Smooth muscle cell (in vitro differentiated cells): Measurements from ENCODE around the gene GSX1. TPM values are rescaled to one million over a fixed set of nuclear protein-coding genes. Genes with fewer than 3 reads are reported as not detected.

Experiments used
- DNase-seq: peaks from one replicate; lab custom pipeline; 2025; ENCODE audit not compliant: unreplicated experiment; lab: John Stamatoyannopoulos, UW
- H2AFZ ChIP-seq: fragments of 200-600 bp; sonication (generic); 2 replicates; pipeline ENCODE4 v1.6.0; 2016; ENCODE audit warnings: antibody characterized with exemption, low read depth, mild to moderate bottlenecking
- H3F3A ChIP-seq: fragments of 200-600 bp; sonication (generic); 2 replicates; pipeline ENCODE4 v1.6.0; 2017; ENCODE audit warnings: antibody characterized with exemption, low read depth
- H3K27ac ChIP-seq: fragments of 200-600 bp; sonication (generic); 2 replicates; pipeline ENCODE4 v1.5.1; 2016; ENCODE audit warnings: low read depth, mild to moderate bottlenecking
- H3K27me3 ChIP-seq: fragments of 200-600 bp; sonication (generic); 2 replicates; pipeline ENCODE4 v1.6.1; 2016; ENCODE audit warnings: low read depth, mild to moderate bottlenecking
- H3K36me3 ChIP-seq: fragments of 200-600 bp; sonication (generic); 2 replicates; pipeline ENCODE4 v1.5.1; 2016; ENCODE audit warnings: low read depth
- H3K4me1 ChIP-seq: fragments of 200-600 bp; sonication (generic); 2 replicates; pipeline ENCODE4 v1.5.1; 2016; ENCODE audit warnings: low read depth
- H3K4me2 ChIP-seq: fragments of 200-600 bp; sonication (generic); 2 replicates; pipeline ENCODE4 v1.6.0; 2016; ENCODE audit warnings: mild to moderate bottlenecking
- H3K4me3 ChIP-seq: fragments of 200-600 bp; sonication (generic); 2 replicates; pipeline ENCODE4 v1.5.1; 2016; ENCODE audit warnings: mild to moderate bottlenecking
- H3K79me2 ChIP-seq: fragments of 200-600 bp; sonication (generic); 2 replicates; pipeline ENCODE4 v1.6.0; 2016; ENCODE audit warnings: low read depth, mild to moderate bottlenecking
- H3K9ac ChIP-seq: fragments of 200-600 bp; sonication (generic); 2 replicates; pipeline ENCODE4 v1.6.0; 2016; ENCODE audit warnings: low read depth
- H3K9me3 ChIP-seq: fragments of 200-600 bp; sonication (generic); replicated peaks from 2 replicates; pipeline ENCODE4 v1.5.1; 2016; ENCODE audit warnings: low read depth
- H4K20me1 ChIP-seq: fragments of 200-600 bp; sonication (generic); 2 replicates; pipeline ENCODE4 v1.6.0; 2016; ENCODE audit warnings: low read depth
- CTCF ChIP-seq: fragments of 200-600 bp; sonication (generic); IDR thresholded peaks from 2 replicates; pipeline ENCODE4 v1.5.1; 2017; ENCODE audit warnings: borderline replicate concordance, mild to moderate bottlenecking, antibody characterized with exemption; ENCODE audit not compliant: insufficient read depth, poor library complexity, severe bottlenecking
- WGBS: methylation state at CpG from one replicate; pipeline ENCODE4 v1.1.7; 2016; ENCODE audit warnings: low lambda C conversion rate; 5-methylcytosine and 5-hydroxymethylcytosine counted together
- polyA plus RNA-seq: library from polyadenylated mRNA; unstranded; fragments of >200 nt; fragmentation: Nextera tagmentation; extraction: Ambion mirVana; gene quantifications from 2 replicates; pipeline ENCODE4 v1.2.1, GENCODE V29; 2016
- total RNA-seq: library from RNA; depleted of rRNA; stranded (reverse); fragments of >200 nt; gene quantifications from 2 replicates; pipeline ENCODE4 v1.2.3, GENCODE V29; 2014

GSX1 gene
- total and polyA plus RNA-seq, 2 experiments from 2014 or later = not detected

GRCh38 chr13:27791901-27792392 is 336 bp upstream of the GSX1 start:
- Histone ChIP-seq H3K9me3 (no peaks in the 10 kb centered on the region), H4K20me1 (no peaks in the 10 kb centered on the region), H3K27me3 (peaks cover 100% of the 10 kb centered on the region), H3K27ac (no peak overlapping the region), H3K36me3 (no peaks in the 10 kb centered on the region), H3K79me2 (no peaks in the 10 kb centered on the region), H3K9ac (no peak overlapping the region), H3K4me2 (no peak overlapping the region), H3K4me3 (no peak overlapping the region), H3F3A (no peaks in the 10 kb centered on the region), H2AFZ (no peak overlapping the region), H3K4me1 (peaks cover 8% of the 10 kb centered on the region)
- DNase-seq = no peak
- 22% methylated on average over 22 of the region's 22 CpGs for WGBS
- no peak for TF ChIP-seq CTCF

GRCh38 chr13:27793507-27794367 is 1.5 kb downstream of the GSX1 start:
- Histone ChIP-seq H3K27me3 (peaks cover 100% of the 10 kb centered on the region), H3K27ac (no peak overlapping the region), H3F3A (no peaks in the 10 kb centered on the region), H3K4me1 (peaks cover 12% of the 10 kb centered on the region), H3K4me3 (no peak overlapping the region), H3K9me3 (no peaks in the 10 kb centered on the region), H3K4me2 (no peak overlapping the region), H3K36me3 (no peaks in the 10 kb centered on the region), H4K20me1 (no peaks in the 10 kb centered on the region), H3K79me2 (no peaks in the 10 kb centered on the region), H3K9ac (no peak overlapping the region), H2AFZ (no peak overlapping the region)
- WGBS = 7% methylated on average over 62 of the region's 63 CpGs
- no peak for TF ChIP-seq CTCF
- no peak for DNase-seq

GRCh38 chr13:27794368-27794691 is 2.0 kb downstream of the GSX1 start:
- H3K79me2 ChIP-seq = no peaks in the 10 kb centered on the region
- no peak overlapping the region for H3K4me2 ChIP-seq
- H3K27ac ChIP-seq = no peak overlapping the region
- no peaks in the 10 kb centered on the region for H3K36me3 ChIP-seq
- DNase-seq = no peak
- no peaks in the 10 kb centered on the region for H3K9me3 ChIP-seq
- H2AFZ ChIP-seq = no peak overlapping the region
- no peaks in the 10 kb centered on the region for H4K20me1 ChIP-seq
- TF ChIP-seq CTCF = no peak
- H3K4me3 ChIP-seq = no peak overlapping the region
- peaks cover 100% of the 10 kb centered on the region for H3K27me3 ChIP-seq
- 18% methylated on average over 11 of the region's 11 CpGs for WGBS
- H3F3A ChIP-seq = no peaks in the 10 kb centered on the region
- peaks cover 12% of the 10 kb centered on the region for H3K4me1 ChIP-seq
- H3K9ac ChIP-seq = no peak overlapping the region
